MG63 (cell line): ENCODE data around the gene AMDHD1. TPM values are rescaled to one million over a fixed set of nuclear protein-coding genes. Genes with fewer than 3 reads are reported as not detected.
"Not testable (repeated sequence)": the region's sequence is repeated elsewhere in the genome, so short reads cannot be mapped to it uniquely, and the experiment has no call there.

ENCODE experiments used
- DNase-seq: peaks from one replicate; pipeline ENCODE4 v3.0.0-alpha.2; 2020
- H3K27me3 ChIP-seq: fragments of 250-450 bp; sonication (Bioruptor Pico); 2 replicates; pipeline ENCODE4 v1.5.1; 2020; ENCODE audit warnings: mild to moderate bottlenecking, moderate library complexity
- H3K36me3 ChIP-seq: fragments of 250-450 bp; sonication (Bioruptor Pico); 2 replicates; pipeline ENCODE4 v1.5.1; 2020; ENCODE audit warnings: mild to moderate bottlenecking, moderate library complexity
- H3K4me3 ChIP-seq: fragments of 250-450 bp; sonication (Bioruptor Pico); 2 replicates; pipeline ENCODE4 v1.5.1; 2020; ENCODE audit warnings: mild to moderate bottlenecking, moderate library complexity
- H3K9me3 ChIP-seq: fragments of 250-450 bp; sonication (Bioruptor Pico); 2 replicates; pipeline ENCODE4 v1.5.1; 2020; ENCODE audit warnings: mild to moderate bottlenecking, moderate library complexity
- total RNA-seq: library from RNA; depleted of rRNA; stranded (reverse); fragments of >200 nt; shearing (Covaris generic); gene quantifications from 2 replicates; pipeline ENCODE4 v1.2.3, GENCODE V29; 2014; ENCODE audit warnings: low replicate concordance

Gene AMDHD1
- total RNA-seq, 1 experiment from 2014 or later, result 0.10 TPM

- no peak for DNase-seq
- H3K4me3 ChIP-seq, result no peak overlapping the region
- H3K9me3 ChIP-seq, result no peaks in the 10 kb centered on the region
- H3K27me3 ChIP-seq, result peaks cover 21% of the 10 kb centered on the region
- no peaks in the 10 kb centered on the region for H3K36me3 ChIP-seq
Observed at GRCh38 chr12:95955549-95956159, 12.5 kb downstream of the AMDHD1 start.

GRCh38 chr12:95956557-95957145 is 13.5 kb downstream of the AMDHD1 start:
- peaks cover 11% of the 10 kb centered on the region for H3K27me3 ChIP-seq
- H3K36me3 ChIP-seq, result no peaks in the 10 kb centered on the region

GRCh38 chr12:95959107-95959506 is 16.0 kb downstream of the AMDHD1 start:
- DNase-seq, result peak; percentile 10

More at GRCh38 chr12:95956557-95957145, 13.5 kb downstream of the AMDHD1 start:
- no peak for DNase-seq
- H3K4me3 ChIP-seq, result no peak overlapping the region
- no peaks in the 10 kb centered on the region for H3K9me3 ChIP-seq

GRCh38 chr12:95960241-95960640 is 17.1 kb downstream of the AMDHD1 start:
- Histone ChIP-seq H3K36me3 (no peaks in the 10 kb centered on the region), H3K27me3 (no peaks in the 10 kb centered on the region), H3K4me3 (no peak overlapping the region), H3K9me3 (no peaks in the 10 kb centered on the region)
- DNase-seq, result no peak

More at GRCh38 chr12:95959107-95959506, 16.0 kb downstream of the AMDHD1 start:
- Histone ChIP-seq H3K27me3 (no peaks in the 10 kb centered on the region), H3K36me3 (no peaks in the 10 kb centered on the region), H3K9me3 (no peaks in the 10 kb centered on the region), H3K4me3 (no peak overlapping the region)

- H3K36me3 ChIP-seq, result no peaks in the 10 kb centered on the region
- H3K27me3 ChIP-seq, result no peaks in the 10 kb centered on the region
- no peaks in the 10 kb centered on the region for H3K9me3 ChIP-seq
- no peak for DNase-seq
- H3K4me3 ChIP-seq, result no peak overlapping the region
Observed at GRCh38 chr12:95962222-95962621, 19.1 kb downstream of the AMDHD1 start.

GRCh38 chr12:95963096-95963495 is 20.0 kb downstream of the AMDHD1 start:
- H3K36me3 ChIP-seq, result no peaks in the 10 kb centered on the region
- no peaks in the 10 kb centered on the region for H3K27me3 ChIP-seq
- H3K9me3 ChIP-seq, result no peaks in the 10 kb centered on the region
- H3K4me3 ChIP-seq, result no peak overlapping the region
- DNase-seq, result no peak

- Histone ChIP-seq H3K27me3 (no peaks in the 10 kb centered on the region), H3K36me3 (no peaks in the 10 kb centered on the region), H3K4me3 (no peak overlapping the region), H3K9me3 (no peaks in the 10 kb centered on the region)
- no peak for DNase-seq
Observed at GRCh38 chr12:95966287-95966870, 23.2 kb downstream of the AMDHD1 start.

GRCh38 chr12:95967301-95967700 is 24.2 kb downstream of the AMDHD1 start:
- Histone ChIP-seq H3K9me3 (no peaks in the 10 kb centered on the region), H3K4me3 (no peak overlapping the region), H3K36me3 (no peaks in the 10 kb centered on the region), H3K27me3 (no peaks in the 10 kb centered on the region)
- DNase-seq, result no peak

GRCh38 chr12:95969116-95969515 is 26.0 kb downstream of the AMDHD1 start:
- H3K9me3 ChIP-seq, H3K36me3 ChIP-seq, H3K4me3 ChIP-seq, DNase-seq, H3K27me3 ChIP-seq: not testable (repeated sequence)

- Histone ChIP-seq H3K36me3 (no peaks in the 10 kb centered on the region), H3K4me3 (no peak overlapping the region), H3K27me3 (no peaks in the 10 kb centered on the region), H3K9me3 (no peaks in the 10 kb centered on the region)
- no peak for DNase-seq
Observed at GRCh38 chr12:95970905-95971304, 27.8 kb downstream of the AMDHD1 start.

GRCh38 chr12:95972832-95973456 is 29.8 kb downstream of the AMDHD1 start:
- no peak overlapping the region for H3K4me3 ChIP-seq
- H3K36me3 ChIP-seq, result no peaks in the 10 kb centered on the region
- H3K27me3 ChIP-seq, result no peaks in the 10 kb centered on the region
- no peaks in the 10 kb centered on the region for H3K9me3 ChIP-seq
- no peak for DNase-seq

- no peak for DNase-seq
Observed at GRCh38 chr12:95974358-95974757, 31.2 kb downstream of the AMDHD1 start.

GRCh38 chr12:95975491-95975890 is 32.4 kb downstream of the AMDHD1 start:
- Histone ChIP-seq H3K4me3 (no peak overlapping the region), H3K27me3 (no peaks in the 10 kb centered on the region), H3K9me3 (no peaks in the 10 kb centered on the region), H3K36me3 (no peaks in the 10 kb centered on the region)
- no peak for DNase-seq

More at GRCh38 chr12:95974358-95974757, 31.2 kb downstream of the AMDHD1 start:
- no peaks in the 10 kb centered on the region for H3K27me3 ChIP-seq
- no peak overlapping the region for H3K4me3 ChIP-seq
- no peaks in the 10 kb centered on the region for H3K9me3 ChIP-seq
- H3K36me3 ChIP-seq, result no peaks in the 10 kb centered on the region

- Histone ChIP-seq H3K4me3 (no peak overlapping the region), H3K36me3 (no peaks in the 10 kb centered on the region), H3K27me3 (no peaks in the 10 kb centered on the region), H3K9me3 (no peaks in the 10 kb centered on the region)
- no peak for DNase-seq
Observed at GRCh38 chr12:95976416-95976832, 33.3 kb downstream of the AMDHD1 start.

GRCh38 chr12:95977764-95978305 is 34.7 kb downstream of the AMDHD1 start:
- no peaks in the 10 kb centered on the region for H3K27me3 ChIP-seq
- H3K4me3 ChIP-seq, result no peak overlapping the region
- H3K36me3 ChIP-seq, result no peaks in the 10 kb centered on the region
- no peaks in the 10 kb centered on the region for H3K9me3 ChIP-seq
- no peak for DNase-seq

- DNase-seq, result no peak
Observed at GRCh38 chr12:95978351-95978750, 35.2 kb downstream of the AMDHD1 start.

GRCh38 chr12:95978774-95979173 is 35.6 kb downstream of the AMDHD1 start:
- no peaks in the 10 kb centered on the region for H3K9me3 ChIP-seq
- no peaks in the 10 kb centered on the region for H3K36me3 ChIP-seq
- DNase-seq, result no peak
- no peaks in the 10 kb centered on the region for H3K27me3 ChIP-seq
- H3K4me3 ChIP-seq, result no peak overlapping the region

More at GRCh38 chr12:95978351-95978750, 35.2 kb downstream of the AMDHD1 start:
- Histone ChIP-seq H3K9me3 (no peaks in the 10 kb centered on the region), H3K4me3 (no peak overlapping the region), H3K36me3 (no peaks in the 10 kb centered on the region), H3K27me3 (no peaks in the 10 kb centered on the region)
